Pons (tissue), 1 donor: ENCODE data around the gene NPIPA1.
"Not testable (repeated sequence)": the region's sequence is repeated elsewhere in the genome, so short reads cannot be mapped to it uniquely, and the experiment has no call there.

Experiments used
- DNase-seq: peaks from one replicate; pipeline ENCODE4 v3.0.0-alpha.2; 2016; ENCODE audit warnings: low spot score

NPIPA1 gene

DNA sequence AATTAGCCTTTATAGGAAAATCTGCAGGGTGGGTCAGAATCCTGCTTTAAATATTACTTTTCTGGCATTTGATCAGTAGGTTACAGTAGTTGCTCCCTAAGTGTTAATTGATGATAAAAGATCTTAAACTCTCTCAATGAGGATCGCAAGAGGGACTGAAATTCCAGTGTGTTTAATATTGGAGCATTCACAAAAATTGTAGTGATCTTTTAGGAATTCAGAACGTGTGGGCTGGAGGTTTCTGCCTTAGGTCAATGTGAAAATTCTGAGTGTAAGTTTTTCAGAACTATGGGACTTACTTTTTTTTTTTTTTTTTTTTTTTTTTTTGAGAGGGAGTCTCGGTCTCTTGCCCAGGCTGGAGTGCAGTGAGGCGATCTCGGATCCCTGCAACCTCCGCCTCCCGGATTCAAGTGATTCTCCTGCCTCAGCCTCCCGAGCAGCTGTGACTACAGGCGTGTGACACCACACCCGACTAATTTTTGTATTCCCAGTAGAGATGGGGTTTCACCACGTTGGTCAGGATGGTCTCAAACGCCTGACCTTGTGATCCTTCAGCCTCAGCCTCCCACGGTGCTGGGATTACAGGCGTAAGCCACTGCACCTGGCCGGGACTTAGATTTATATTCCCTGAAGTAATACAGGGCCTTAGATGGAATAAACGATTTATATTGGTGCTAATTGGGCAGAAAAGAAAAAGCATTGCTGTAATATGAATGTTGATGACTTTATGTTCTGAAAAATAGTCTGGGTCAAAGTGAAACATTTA lies 39.9 kb downstream of the NPIPA1 start:
- not testable (repeated sequence) for DNase-seq

DNA sequence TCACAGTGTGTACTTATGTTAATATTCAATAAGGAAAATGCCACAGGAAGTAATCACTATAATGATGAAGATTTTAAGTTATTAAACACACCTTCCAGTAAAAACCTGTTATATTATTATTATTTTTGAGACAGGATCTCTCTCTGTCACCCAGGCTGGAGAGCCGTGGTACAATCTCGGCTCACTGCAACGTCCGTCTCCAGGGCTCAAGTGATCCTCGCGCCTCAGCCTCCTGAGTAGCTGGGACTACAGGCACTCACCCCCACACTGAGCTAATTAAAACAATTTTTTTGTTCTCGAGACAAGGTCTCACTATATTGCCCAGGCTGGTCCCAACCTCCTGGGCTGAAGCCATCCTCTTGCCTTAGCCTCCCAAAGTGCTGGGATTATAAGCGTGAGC lies 41.0 kb downstream of the NPIPA1 start:
- not testable (repeated sequence) for DNase-seq

DNA sequence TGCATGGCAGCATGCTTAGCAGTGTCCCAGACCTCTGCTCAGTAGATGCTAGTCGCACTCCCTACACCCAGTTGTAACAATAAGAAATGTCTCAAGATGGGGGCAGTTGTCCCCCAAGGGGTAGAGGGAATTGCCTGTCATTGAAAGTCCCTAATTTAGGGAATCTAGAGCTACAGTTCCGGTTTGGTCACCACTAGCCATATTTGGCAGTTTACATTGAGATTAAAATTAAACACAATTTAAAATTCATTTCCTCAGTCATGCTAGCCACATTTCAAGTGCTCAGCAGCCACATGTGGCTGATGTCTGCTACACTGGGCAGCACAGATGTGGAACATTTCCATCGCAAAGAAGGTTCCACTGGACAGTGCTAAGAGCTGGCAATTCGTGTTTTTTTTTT lies 41.7 kb downstream of the NPIPA1 start:
- not testable (repeated sequence) for DNase-seq

DNA sequence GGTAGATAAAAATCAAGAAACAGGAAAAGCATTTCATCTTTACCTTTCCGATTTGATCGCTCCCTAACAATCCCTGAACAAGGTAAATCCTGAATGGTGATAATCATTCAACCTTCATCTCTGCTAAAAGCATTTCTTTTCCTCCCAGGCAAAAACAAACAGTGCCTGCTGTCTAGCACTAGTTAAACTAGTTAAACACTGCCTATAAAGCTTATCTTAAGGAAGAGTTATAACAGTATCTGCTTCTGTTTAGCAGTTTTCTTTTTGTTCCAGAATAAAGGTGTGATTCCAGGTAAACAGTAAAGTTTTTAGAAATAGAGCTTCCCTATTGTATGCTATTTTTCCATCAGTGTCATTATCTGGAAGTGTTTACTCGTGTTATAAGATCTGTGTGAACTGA lies 44.0 kb downstream of the NPIPA1 start:
- DNase-seq = not testable (repeated sequence)

DNA sequence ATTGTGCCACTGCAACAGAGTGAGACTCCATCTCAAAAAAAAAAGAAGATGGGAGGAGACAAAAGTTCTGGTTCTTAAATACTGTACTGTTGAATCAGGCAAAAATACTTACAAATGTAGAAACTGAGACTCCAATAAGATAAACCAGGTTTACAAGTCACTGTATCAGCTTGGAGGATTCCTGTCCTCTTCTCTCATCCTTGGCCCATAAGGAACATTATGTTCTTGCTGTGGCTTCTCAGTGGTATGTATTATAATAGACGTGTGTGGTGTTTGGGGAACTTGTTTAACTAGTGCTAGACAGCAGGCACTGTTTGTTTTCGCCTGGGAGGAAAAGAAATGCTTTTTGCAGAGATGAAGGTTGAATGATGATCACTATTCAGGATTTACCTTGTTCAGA lies 45.3 kb downstream of the NPIPA1 start:
- DNase-seq = not testable (repeated sequence)

DNA sequence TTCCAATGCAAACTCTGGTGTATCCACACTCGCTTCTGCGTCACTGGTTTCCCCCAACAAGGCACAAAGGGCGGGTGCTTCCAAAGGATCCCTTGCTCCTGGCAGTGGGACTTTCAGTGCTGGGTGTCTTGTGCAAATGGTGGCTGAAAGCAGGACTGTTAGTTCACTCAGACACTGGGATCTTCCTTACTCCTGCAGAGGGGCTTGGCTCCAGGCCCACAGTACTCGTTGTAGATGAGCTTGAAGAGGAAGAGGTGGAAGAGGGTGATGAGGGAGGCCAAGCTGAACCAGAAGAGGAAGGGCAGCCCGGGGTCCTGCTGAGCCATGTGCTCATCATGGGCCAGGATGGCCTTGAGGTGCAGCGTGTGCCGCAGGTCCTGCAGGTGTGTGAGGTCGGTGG lies 50.8 kb downstream of the NPIPA1 start:
- not testable (repeated sequence) for DNase-seq

DNA sequence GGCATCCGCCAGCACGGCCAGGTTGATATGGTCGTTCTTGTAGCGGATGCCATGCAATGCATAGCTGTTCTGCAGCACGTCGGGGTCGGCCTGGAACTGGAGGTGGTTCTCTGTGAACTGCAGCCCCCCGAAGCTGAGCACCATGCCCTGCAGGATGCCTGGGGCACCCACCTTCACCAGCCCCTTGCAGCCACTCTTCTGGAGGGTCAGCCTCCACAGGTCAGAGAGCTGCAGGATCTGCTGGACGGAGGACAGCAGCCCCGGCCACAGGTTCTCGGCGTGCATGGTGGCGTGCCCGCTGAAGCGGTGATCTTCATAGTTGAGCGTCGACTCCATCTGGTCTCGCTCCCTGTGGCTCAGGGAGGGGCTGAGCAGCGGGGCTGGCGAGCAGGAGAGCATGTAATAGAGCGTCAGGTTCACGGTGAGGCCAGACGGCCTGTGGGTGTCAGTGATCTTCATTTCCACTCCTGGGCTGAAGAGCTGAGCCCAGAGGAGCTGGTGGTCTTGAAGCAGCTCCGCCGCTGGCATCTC lies 51.5 kb downstream of the NPIPA1 start:
- DNase-seq = not testable (repeated sequence)

DNA sequence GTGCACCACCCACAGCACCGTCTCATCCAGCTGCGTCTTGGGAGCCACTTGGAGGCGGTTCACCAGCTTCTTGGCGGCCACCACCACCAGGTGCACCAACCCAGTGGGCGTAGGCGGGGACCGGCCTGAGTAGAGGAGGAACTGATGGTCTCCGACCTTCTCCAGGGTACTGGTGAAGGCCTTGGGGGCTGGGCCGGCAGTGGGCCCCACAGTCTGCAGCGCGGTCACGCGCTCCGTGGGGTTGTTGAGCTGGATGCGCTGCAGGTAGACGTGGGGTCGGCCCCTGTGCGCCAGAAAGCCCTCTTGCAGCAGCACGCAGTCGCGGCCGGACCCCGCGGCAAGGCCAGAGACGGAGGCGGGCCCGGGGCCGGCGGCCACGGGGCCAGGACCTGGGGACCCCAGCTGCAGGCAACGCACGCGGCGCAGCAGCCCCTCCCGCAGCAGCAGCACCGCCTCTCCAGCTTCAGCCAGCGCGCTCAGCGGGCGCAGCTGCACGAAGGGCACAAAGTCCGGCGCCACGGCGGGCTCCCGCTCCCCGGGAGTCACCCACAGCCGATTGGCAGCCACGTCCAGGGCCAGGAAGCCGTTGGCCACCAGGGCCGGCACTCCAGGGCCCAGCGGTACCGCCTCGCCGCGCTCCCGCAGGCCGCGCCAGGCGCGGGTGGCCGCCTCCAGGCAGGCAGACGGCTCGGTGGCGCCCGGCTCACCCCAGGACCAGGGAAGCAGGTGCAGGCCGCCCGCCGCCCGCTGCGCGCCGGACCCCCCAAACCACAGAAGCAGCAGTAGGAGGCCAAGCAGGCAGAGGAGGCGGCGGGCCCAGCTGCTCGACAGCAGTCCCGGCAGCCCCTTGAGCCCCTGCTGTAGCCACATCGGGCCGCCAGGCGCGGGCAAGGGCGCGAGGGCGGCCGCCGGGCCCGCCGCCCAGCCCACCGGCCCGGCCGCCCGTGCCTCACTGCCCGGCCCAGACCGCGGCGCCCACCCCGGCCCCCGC lies 52.3 kb downstream of the NPIPA1 start:
- DNase-seq = not testable (repeated sequence)

DNA sequence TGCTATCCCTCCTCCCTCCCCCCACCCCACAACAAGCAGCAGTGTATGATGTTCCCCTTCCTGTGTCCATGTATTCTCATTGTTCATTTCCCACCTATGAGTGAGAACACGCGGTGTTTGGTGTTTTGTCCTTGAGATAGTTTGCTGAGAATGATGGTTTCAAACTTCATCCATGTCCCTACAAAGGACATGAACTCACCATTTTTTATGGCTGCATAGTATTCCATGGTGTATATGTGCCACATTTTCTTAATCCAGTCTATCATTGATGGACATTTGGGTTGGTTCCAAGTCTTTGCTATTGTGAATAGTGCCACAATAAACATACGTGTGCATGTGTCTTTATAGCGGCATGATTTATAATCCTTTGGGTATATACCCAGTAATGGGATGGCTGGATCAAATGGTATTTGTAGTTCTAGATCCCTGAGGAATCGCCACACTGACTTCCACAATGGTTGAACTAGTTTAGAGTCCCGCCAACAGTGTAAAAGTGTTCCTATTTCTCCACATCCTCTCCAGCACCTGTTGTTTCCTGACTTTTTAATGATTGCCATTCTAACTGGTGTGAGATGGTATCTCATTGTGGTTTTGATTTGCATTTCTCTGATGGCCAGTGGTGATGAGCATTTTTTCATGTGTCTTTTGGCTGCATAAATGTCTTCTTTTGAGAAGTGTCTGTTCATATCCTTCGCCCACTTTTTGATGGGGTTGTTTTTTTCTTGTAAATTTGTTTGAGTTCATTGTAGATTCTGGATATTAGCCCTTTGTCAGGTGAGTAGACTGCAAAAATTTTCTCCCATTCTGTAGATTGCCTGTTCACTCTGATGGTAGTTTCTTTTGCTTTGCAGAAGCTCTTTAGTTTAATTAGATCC lies 56.3 kb downstream of the NPIPA1 start:
- not testable (repeated sequence) for DNase-seq

DNA sequence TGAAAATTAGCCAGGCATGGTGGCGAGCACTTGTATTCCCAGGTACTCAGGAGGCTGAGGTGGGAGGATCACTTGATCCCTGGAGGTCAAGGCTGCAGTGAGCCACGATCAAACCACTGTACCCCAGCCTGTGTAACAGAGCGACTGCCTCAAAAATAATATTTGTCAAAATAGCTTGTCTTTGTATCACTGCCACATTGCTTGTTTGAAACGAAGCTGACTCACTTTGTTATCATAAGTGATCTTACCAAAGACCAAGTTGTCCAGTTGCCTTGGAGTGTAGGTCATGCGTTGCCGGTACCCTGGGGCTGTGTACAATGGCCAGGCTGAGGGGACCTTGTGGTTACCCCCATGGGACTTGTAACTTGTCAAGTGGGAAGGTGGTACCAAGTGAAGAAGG lies 59.5 kb downstream of the NPIPA1 start:
- not testable (repeated sequence) for DNase-seq

DNA sequence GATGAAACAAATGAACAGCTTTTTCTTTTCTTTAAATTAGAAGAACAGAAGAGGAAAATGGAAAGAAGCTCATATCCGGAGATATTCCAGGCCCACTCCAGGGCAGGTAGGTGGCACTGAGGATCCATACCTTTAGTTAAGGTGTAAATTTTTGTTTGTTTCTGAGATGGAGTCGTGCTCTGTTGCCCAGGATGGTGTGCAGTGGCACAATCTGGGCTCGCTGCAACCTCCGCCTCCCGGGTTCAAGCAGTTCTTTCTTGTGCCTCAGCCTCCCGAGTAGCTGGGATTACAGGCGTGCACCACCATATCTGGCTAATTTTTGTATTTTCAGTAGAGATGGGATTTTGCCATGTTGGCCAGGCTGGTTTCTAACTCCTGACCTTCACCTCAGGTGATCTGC lies 61.1 kb downstream of the NPIPA1 start:
- DNase-seq = not testable (repeated sequence)

DNA sequence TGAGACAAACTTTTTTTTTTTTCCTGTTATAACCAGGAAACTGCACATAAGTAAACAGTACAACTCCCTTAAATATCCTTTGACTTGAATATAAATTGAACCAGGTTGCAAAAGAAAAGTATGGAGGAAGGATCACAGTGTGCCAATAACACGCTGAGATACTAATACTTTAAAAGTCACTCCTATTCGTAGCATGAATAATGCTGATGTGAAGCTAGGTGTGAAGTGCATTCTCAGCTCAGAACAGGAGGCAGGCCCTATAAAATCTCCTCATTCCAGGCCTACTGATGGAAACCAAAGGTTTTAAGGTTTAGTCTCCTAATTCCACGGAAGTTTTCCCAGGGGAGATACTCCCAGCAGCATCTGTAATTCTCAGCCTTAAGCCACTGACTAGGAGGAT lies 62.6 kb downstream of the NPIPA1 start:
- DNase-seq = not testable (repeated sequence)
